ENCODE results near the gene ISOC1. TPM values are rescaled to one million over a fixed set of nuclear protein-coding genes. Genes with fewer than 3 reads are reported as not detected.

ISOC1 gene
- total RNA-seq, 1 experiment from 2014 or later: 25.7 TPM

GRCh38 chr5:129116797-129117196, 22.2 kb downstream of the ISOC1 start:
- Histone ChIP-seq H3K27ac (ENCODE audit: low read length) (no peak overlapping the region), H3K4me1 (ENCODE audit: control insufficient read depth, insufficient read depth, low read length) (no peaks in the 10 kb centered on the region), H3K9me3 (ENCODE audit: control insufficient read depth, insufficient read depth, low read depth, low read length) (no peaks in the 10 kb centered on the region), H3K36me3 (ENCODE audit: control insufficient read depth, insufficient read depth, low read length) (no peaks in the 10 kb centered on the region), H3K27me3 (ENCODE audit: control insufficient read depth, insufficient read depth, low read length) (no peaks in the 10 kb centered on the region), H3K4me3 (ENCODE audit: low read depth in 2 of 2, low read length in 2 of 2) (no peak overlapping the region)
- in situ Hi-C loops (cut with HindIII; ENCODE audit: low pct_unique_long_range_greater_than_20kb, low sequenced_read_pairs) (no loop called here), intact Hi-C loops (cut with micrococcal nuclease; ENCODE audit: unreplicated experiment) (no loop called here)
- ChIA-PET CTCF (no interaction called here), POLR2A (no interaction called here)
- BruUV-seq (replicated peaks): no TSS peak
- ATAC-seq (no peak), DNase-seq (ENCODE audit: low read depth, low spot score) (no peak)
- TF ChIP-seq POLR2AphosphoS5 (IDR thresholded peaks at IDR 0.05; ENCODE audit: low read depth, low read length) (no peak), TCF7L2 (IDR thresholded peaks at IDR 0.05; ENCODE audit: low read depth, low read length) (no peak), CTCF (IDR thresholded peaks at IDR 0.05) (no peak), SIN3A (IDR thresholded peaks at IDR 0.05; ENCODE audit: borderline replicate concordance, insufficient read depth, low read depth, low read length) (no peak)
- TF ChIP-seq, protein P1, sequence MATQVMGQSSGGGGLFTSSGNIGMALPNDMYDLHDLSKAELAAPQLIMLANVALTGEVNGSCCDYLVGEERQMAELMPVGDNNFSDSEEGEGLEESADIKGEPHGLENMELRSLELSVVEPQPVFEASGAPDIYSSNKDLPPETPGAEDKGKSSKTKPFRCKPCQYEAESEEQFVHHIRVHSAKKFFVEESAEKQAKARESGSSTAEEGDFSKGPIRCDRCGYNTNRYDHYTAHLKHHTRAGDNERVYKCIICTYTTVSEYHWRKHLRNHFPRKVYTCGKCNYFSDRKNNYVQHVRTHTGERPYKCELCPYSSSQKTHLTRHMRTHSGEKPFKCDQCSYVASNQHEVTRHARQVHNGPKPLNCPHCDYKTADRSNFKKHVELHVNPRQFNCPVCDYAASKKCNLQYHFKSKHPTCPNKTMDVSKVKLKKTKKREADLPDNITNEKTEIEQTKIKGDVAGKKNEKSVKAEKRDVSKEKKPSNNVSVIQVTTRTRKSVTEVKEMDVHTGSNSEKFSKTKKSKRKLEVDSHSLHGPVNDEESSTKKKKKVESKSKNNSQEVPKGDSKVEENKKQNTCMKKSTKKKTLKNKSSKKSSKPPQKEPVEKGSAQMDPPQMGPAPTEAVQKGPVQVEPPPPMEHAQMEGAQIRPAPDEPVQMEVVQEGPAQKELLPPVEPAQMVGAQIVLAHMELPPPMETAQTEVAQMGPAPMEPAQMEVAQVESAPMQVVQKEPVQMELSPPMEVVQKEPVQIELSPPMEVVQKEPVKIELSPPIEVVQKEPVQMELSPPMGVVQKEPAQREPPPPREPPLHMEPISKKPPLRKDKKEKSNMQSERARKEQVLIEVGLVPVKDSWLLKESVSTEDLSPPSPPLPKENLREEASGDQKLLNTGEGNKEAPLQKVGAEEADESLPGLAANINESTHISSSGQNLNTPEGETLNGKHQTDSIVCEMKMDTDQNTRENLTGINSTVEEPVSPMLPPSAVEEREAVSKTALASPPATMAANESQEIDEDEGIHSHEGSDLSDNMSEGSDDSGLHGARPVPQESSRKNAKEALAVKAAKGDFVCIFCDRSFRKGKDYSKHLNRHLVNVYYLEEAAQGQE (IDR thresholded peaks at IDR 0.05; ENCODE audit: insufficient read depth in 1 of 2, low read depth in 2 of 2, low read length in 1 of 2): no peak

DNA sequence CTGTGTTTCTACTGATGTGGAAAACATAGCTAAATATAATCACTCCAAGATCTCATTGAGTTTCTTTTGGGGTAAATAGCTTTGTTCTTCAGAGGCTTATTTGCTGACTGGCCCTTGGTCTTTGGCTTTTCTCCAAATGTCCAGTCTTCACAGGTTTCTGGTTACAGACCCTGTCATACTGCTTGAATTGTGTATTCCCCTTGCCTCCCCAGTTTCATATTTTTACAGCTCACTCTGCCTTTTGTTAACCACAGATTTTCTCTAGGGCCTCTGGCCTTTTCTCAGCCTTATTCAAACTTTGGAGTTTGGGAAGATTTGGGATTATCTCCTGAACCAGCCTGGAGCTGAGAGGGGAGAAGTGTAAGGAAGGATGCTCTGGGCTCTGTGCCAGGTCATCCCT, 23.9 kb downstream of the ISOC1 start:
- DNase-seq (ENCODE audit: low read depth, low spot score): no peak
- no TSS peak for BruUV-seq (replicated peaks)
- TF ChIP-seq SIN3A (IDR thresholded peaks at IDR 0.05; ENCODE audit: borderline replicate concordance, insufficient read depth, low read depth, low read length) (no peak), TCF7L2 (IDR thresholded peaks at IDR 0.05; ENCODE audit: low read depth, low read length) (no peak), CTCF (IDR thresholded peaks at IDR 0.05) (no peak), POLR2AphosphoS5 (IDR thresholded peaks at IDR 0.05; ENCODE audit: low read depth, low read length) (no peak)

More for the DNA sequence above, 23.9 kb downstream of the ISOC1 start:
- Histone ChIP-seq H3K4me3 (ENCODE audit: low read depth in 2 of 2, low read length in 2 of 2) (no peak overlapping the region), H3K36me3 (ENCODE audit: control insufficient read depth, insufficient read depth, low read length) (no peaks in the 10 kb centered on the region), H3K27me3 (ENCODE audit: control insufficient read depth, insufficient read depth, low read length) (no peaks in the 10 kb centered on the region), H3K4me1 (ENCODE audit: control insufficient read depth, insufficient read depth, low read length) (no peaks in the 10 kb centered on the region), H3K27ac (ENCODE audit: low read length) (no peak overlapping the region), H3K9me3 (ENCODE audit: control insufficient read depth, insufficient read depth, low read depth, low read length) (no peaks in the 10 kb centered on the region)
- CTCF ChIA-PET: interaction anchor here (0.6 kb wide), 1 partner anchor 213 kb away, joined by 9 read pairs; no protein-coding TSS in a partner anchor
- ATAC-seq: no peak
- intact Hi-C loops (cut with micrococcal nuclease; ENCODE audit: unreplicated experiment): no loop called here
- in situ Hi-C loops (cut with HindIII; ENCODE audit: low pct_unique_long_range_greater_than_20kb, low sequenced_read_pairs): no loop called here
- POLR2A ChIA-PET: no interaction called here
